GM10248 (cell line): Measurements from ENCODE around the gene AVP.
"Not testable (repeated sequence)": the region's sequence is repeated elsewhere in the genome, so short reads cannot be mapped to it uniquely, and the experiment has no call there.

ENCODE experiments used
- CTCF ChIA-PET: fragments of 300-600 bp; sonication (Branson Sonifier 250); formaldehyde crosslinking; extraction: SDS; loops from one replicate; lab custom pipeline; 2021; ENCODE audit warnings: antibody characterized with exemption; lab: Yijun Ruan, JAX
- POLR2A ChIA-PET: fragments of 350-650 bp; sonication (Branson Sonifier 250); formaldehyde crosslinking; extraction: SDS; loops from one replicate; lab custom pipeline; 2020; ENCODE audit warnings: antibody characterized with exemption; lab: Yijun Ruan, JAX
- DNase-seq: peaks from one replicate; pipeline ENCODE4 v3.0.0; 2012; ENCODE audit errors: extremely low spot score
- TF ChIP-seq, protein P1 (sequence below): IDR thresholded peaks from 2 replicates; pipeline ENCODE4 v1.5.1; 2012; ENCODE audit warnings: mild to moderate bottlenecking, low read depth; ENCODE audit errors: extremely low read depth, missing control alignments, control extremely low read depth

The AVP gene

DNA sequence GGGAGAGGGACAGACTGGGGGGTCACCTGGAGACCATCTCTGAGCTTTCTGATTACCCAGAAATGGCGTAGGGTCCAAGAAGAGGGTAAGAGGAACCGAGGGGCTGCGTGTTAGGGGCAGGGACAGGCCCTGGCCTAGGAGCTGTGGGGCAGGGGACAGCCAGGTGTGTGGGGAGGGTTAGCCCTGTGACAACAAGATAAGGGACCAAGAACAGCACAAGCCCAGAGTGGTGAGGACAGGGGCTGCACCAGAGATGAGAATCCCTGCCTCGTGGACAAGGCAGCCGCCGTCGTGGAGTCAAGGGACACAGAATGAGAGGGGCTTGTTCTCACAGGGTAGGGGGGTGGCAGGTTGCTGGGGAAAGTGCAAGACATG, 449 bp upstream of the AVP start:
- peak; percentile 13 for DNase-seq
- TF ChIP-seq, protein P1, sequence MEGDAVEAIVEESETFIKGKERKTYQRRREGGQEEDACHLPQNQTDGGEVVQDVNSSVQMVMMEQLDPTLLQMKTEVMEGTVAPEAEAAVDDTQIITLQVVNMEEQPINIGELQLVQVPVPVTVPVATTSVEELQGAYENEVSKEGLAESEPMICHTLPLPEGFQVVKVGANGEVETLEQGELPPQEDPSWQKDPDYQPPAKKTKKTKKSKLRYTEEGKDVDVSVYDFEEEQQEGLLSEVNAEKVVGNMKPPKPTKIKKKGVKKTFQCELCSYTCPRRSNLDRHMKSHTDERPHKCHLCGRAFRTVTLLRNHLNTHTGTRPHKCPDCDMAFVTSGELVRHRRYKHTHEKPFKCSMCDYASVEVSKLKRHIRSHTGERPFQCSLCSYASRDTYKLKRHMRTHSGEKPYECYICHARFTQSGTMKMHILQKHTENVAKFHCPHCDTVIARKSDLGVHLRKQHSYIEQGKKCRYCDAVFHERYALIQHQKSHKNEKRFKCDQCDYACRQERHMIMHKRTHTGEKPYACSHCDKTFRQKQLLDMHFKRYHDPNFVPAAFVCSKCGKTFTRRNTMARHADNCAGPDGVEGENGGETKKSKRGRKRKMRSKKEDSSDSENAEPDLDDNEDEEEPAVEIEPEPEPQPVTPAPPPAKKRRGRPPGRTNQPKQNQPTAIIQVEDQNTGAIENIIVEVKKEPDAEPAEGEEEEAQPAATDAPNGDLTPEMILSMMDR, result no peak
- POLR2A ChIA-PET, result no interaction called here
- CTCF ChIA-PET, result no interaction called here

DNA sequence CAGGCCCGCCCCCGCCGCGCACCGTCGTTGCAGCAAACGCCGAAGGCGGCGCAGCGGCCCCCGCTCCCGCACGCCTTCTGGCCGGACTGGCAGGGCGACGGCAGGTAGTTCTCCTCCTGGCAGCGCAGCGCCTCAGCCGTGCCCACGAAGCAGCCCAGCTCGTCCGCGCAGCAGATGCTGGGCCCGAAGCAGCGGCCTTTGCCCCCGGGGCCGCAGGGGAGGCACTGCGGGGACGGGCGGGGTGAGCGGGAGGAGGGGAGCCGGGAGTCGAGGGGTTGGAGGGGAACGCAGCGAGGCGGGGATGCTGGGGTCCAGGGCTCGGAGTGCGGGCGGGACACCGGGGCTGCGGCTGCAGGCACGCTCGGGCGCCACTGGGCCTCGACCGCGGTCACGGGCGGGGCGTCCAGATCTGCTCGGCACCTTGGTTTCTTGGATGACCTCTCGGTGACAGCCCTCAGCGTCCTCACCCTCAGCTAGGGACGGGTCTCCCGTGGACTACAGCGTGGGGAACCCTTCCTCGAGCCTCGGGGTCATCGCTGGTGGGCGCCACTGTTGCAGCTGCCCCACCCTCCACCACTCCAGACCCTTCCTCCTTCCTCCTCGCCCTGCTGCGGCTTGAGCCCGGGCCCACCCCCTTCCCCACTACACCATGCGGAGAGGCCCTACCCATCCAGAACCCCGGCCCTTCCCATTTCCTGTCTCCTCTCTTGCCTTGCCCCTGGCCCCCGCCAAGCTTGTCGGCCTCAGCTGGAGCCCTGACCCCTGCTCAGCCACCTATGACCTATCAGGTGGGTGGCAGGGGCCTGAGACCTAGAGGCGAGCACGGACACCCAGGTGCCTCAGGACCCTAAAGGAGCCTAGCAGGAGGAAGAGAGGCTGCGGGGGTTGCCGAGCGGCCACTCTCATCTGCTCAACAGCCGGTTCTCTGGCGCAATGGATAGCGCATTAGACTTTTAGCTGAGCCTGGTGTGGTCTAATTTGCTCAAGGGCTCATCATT, 1.3 kb downstream of the AVP start:
- TF ChIP-seq, protein P1, result no peak
- ChIA-PET POLR2A (no interaction called here), CTCF (no interaction called here)
- no peak for DNase-seq

DNA sequence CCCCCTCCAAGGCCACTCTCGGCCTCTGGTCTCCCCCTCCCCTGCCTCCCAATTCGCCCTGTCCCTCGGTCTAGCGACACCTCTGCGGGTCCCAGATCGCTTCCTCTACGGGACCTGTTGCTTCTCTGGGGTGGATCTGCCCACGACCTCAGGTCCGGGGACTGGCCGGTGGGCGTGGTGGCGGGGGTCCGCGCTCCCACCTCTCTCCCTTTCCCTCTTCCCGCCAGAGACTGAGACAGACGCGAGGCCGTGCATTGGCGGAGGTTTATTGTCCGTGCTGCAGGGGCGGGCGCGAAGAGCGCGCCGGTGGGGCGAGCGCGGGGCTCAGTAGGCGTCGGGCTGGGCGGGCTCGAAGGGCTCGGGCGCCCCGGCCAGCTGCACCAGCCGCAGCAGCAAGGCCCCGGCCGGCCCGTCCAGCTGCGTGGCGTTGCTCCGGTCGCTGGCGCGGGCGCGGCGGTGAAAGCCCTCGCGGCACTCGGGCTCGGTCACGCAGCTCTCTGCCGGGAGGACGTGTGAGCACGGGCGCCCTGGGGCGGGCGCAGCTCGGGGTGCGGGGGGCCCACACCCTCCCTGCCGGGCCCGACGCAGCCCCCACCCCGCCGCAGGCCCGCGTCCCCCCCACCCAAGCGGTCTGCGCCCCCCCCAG, 2.1 kb downstream of the AVP start:
- CTCF ChIA-PET, result no interaction called here
- DNase-seq, result no peak
- POLR2A ChIA-PET, result no interaction called here
- TF ChIP-seq, protein P1, result no peak

DNA sequence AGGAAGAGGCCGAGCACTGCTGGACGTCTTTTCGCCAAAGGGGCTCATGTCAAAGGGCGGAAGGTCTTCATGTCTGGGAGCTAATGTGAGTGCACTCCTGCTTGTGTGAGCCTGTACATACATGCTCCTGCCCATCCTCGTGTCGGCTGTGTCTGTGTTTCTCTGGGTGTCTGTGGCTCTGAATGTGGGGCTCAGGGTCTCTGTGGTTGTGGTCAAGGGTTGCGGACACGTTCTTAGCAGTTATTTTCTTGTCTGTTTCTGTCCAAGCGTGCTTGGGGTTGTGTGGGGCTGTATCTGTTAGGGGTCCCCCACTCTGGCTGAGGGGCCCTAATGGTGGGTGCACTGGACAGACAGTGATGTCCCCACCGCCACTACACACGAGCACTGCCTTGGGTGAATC, 2.9 kb downstream of the AVP start:
- TF ChIP-seq, protein P1, result no peak
- ChIA-PET CTCF (no interaction called here), POLR2A (no interaction called here)
- no peak for DNase-seq

DNA sequence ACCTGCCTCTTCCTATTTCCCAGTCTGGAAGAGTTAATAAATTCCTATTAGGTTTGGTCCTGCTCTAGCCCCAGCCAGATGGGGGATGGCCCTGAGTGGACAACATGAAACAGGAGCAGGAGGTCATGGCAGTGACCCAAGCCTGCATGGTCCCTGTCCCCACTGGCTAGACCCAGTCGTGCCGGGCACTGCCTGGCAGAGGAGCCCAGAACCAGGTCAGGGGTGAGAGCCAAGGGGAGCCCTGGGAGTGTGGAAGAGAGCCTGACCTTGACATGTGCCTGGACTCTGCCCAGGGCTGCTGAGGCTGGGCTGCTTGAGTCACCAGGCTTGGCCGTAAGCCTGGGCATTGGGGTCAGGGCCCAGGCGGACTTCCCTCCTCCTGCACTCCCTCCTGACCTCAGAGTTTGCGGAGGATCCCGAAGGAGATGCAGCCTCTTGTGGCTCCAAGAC, 3.6 kb downstream of the AVP start:
- POLR2A ChIA-PET, result no interaction called here
- CTCF ChIA-PET, result no interaction called here
- no peak for DNase-seq

DNA sequence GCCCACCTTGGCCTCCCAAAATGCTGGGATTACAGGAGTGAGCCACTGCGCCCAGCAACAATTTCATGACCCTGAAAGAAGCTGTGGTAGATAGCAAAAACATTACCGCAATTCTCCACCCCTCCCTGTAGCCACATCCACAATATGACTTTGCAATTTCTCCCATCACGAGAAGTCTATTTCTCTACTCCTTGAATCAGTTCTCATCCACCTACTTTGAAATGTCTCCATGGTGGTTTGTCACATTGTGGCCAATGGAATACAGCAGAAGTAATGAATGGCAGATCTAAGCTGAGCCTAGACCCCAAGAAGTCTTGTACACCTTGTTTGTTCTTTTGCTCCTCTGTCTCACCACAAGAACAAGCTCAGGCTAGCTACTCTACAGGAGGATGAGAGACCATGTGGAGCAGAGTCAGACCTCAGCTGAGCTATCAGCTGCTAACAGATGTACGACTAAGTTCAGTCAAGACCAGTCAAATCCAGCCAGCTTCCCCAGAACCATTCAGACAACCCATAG, 6.8 kb downstream of the AVP start:
- ChIA-PET POLR2A (no interaction called here), CTCF (interaction anchor here (0.9 to 1.3 kb wide), 4 partner anchors 10 to 239 kb away, joined by 3 to 4 read pairs (median 4); no protein-coding TSS in a partner anchor)
- TF ChIP-seq, protein P1, result no peak
- no peak for DNase-seq

More for the DNA sequence above, 3.6 kb downstream of the AVP start:
- TF ChIP-seq, protein P1, result no peak

DNA sequence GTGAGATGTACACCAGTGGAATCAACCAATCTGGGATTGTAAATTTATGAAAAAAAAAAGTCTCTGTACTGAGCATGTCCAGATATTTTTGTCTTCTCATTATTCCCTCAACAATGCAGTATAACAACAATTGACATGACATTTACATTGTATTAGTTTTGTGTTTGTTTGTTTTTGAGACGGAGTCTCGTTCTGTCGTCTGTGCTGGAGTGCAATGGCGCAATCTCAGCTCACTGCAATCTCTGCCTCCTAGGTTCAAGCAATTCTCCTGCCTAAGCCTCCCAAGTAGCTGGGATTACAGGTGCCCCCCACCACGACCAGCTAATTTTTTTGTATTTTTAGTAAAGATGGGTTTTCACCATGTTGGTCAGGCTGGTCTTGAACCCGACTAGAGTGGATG, 9.2 kb downstream of the AVP start:
- CTCF ChIA-PET, result interaction anchor here (0.8 to 2.0 kb wide), 2 partner anchors 15 to 22 kb away, joined by 3 to 5 read pairs; no protein-coding TSS in a partner anchor
- POLR2A ChIA-PET, DNase-seq: not testable (repeated sequence)
